IPS-18c (cell line): ENCODE data around the gene TIMM9.
"Not testable (repeated sequence)": the region's sequence is repeated elsewhere in the genome, so short reads cannot be mapped to it uniquely, and the experiment has no call there.

Experiments
- H3K4me3 ChIP-seq: 2 replicates; pipeline ENCODE4 v1.7.0; 2013; ENCODE audit warnings: low read depth, mild to moderate bottlenecking, low read length, moderate library complexity; ENCODE audit not compliant: insufficient read depth
- H3K9me3 ChIP-seq: one replicate; pipeline ENCODE4 v1.6.1; 2013; ENCODE audit warnings: mild to moderate bottlenecking, low read length, moderate library complexity; ENCODE audit not compliant: control insufficient read depth, insufficient read depth

TIMM9 gene, protein sequence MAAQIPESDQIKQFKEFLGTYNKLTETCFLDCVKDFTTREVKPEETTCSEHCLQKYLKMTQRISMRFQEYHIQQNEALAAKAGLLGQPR

DNA sequence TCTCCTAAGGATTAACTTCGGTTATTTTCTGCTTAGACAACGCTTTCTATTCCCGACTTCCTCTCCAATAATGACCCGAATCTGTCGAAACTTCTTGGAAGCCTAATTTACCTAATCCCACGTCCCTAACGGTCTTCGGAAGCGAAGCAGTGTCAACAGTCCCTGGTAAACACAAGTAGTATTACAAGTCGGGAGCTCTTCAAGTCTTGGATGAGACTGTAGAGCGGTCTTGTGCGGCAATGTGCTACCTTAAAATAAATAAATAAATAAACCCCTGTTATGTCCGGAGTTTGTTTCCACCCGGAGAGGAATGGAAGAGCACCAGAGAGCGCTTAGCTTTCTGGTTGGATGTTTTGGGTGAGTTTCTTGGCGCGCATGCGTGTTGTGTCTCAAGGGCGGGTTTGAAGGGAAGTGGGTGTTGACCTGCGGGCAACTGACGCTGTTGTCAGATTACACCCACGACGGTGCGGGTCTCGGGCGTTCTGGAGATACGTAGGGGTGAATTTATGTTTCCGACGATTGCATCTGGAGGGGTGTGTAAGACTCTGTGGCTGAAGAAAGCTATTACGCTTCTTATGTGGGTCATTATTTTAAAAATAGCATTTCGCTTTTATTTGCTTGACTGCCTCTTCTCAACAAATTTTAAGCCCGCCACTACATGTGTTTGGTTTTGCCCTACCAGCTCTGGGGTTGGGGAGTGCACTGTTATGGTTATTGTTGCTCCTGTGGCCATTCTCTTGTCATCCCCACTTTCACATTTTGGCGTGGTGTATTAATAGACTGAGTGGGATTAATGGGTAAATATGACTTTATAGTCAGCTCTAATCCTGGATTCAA lies at the start of gene TIMM9, which contains the start of gene KIAA0586:
TSS of gene TIMM9 (minus strand) at position 251 of the 837 bp plus-strand sequence. CDS start 15,586 bp downstream, outside the sequence.
TSS of gene KIAA0586 (plus strand) at position 439 of the 837 bp plus-strand sequence. CDS start 546 bp downstream, outside the sequence.
- H3K9me3 ChIP-seq = no peaks in the 10 kb centered on the region
- H3K4me3 ChIP-seq = peak within 1 kb of the TSS; percentile 46

DNA sequence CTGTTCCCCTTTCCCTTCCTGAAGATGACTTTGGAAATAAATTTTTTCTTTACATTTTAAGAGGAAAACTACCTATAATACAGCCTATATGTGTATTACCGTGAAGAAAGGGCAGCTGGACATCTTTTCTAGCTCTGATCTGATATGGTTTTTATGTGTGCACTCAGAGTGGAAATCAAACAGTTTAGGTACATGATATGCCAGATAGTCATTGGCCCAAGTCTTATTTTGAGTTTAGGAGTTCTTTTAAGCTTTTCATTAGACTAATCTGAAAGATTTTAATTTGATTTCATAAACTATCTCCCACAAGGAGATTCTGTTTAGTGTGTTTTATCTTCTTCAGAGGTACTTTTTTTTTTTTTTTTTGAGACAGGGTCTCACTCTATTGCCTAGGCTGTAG lies 49.0 kb upstream of the TIMM9 start:
- no peak overlapping the region for H3K4me3 ChIP-seq
- H3K9me3 ChIP-seq = no peaks in the 10 kb centered on the region

DNA sequence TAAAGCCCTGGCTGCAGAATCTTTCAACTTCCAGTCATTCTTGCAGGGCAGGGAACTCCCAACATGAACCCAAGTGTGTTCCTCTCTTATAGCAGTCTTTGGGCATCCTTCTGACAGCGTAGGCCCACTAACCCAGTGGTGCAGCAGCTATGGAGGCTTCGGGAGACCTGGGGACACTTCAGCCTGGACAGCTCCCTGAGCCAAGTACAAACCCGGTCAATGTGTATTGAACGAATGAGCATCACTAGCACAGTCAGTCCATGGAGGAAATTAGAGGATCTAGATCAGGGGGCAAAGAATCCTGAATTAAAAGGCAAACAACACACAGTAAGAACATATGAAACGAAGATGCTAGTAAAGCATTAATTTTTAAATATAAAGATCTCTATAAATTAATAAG lies 42.0 kb upstream of the TIMM9 start:
- no peak overlapping the region for H3K4me3 ChIP-seq
- H3K9me3 ChIP-seq = no peaks in the 10 kb centered on the region

DNA sequence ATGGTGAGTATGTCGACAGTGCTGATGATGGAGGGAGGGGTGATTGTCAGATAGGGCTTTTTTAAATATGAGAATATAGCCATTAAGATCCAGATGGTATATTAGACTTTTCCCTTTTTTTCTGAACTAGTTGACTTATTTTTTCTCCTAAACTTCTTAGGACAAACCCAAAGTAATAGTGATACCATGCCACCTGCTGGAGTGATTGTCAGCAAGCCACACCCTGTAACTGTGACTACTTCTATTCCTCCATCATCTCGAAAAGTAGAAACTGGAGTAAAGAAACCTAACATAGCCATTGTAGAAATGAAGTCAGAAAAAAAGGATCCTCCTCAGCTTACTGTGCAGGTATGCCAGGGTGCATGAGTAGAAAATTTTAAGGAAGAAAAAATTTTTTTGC lies 40.2 kb upstream of the TIMM9 start:
- H3K4me3 ChIP-seq = no peak overlapping the region
- H3K9me3 ChIP-seq = no peaks in the 10 kb centered on the region

DNA sequence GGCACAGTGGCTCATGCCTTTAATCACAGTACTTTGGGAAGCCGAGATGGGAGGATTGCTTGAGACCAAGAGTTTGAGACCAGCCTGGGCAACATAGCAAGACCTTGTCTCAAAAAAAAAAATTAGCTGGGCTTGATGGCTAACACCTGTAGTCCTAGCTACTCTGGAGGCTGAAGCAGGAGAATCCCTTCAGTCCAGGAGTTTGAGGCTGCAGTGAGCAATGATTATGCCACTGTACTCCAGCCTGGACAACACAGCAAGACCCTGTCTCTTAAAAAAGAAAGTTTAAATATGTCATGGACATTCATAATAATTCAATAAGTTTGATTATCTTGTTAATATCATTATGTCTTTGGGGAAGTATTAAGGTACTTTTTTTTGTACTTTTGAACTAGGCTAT lies 39.1 kb upstream of the TIMM9 start:
- H3K4me3 ChIP-seq = no peak overlapping the region
- H3K9me3 ChIP-seq = no peaks in the 10 kb centered on the region

DNA sequence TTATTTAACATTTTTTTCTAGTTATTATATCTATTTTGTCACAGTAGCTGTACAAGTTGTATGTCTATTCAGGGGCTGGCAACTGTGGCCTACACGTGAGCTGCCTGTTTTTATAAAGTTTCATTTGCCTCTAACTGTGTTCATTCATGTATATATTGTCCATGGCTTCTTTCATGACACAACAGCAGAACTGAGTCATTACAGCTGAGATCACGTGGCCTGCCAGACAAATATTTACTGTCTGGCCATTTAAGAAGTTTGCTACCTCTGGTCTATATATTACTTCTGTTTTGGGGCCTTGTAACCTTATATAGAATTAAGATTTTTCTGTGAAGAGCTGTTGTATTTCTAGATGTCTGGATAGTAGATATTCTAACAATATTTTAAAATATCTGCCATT lies 38.1 kb upstream of the TIMM9 start:
- no peak overlapping the region for H3K4me3 ChIP-seq
- H3K9me3 ChIP-seq = no peaks in the 10 kb centered on the region

DNA sequence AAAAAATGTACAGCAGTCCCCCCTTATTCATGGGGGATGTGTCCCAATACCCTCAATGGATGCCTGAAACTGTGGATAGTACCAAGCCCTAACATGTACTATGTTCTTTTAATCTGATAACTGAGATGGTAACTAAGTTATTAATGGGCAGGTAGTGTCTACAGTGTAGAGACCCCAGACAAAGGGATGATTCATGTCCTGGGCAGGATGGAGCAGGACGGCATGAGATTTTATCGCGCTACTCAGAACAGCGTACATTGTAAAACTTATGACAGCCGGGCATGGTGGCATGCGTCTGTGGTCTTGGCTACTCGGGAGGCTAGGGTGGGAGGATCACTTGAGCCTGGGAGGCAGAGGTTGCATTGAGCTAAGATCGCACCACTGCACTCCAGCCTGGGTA lies 37.3 kb upstream of the TIMM9 start:
- H3K9me3 ChIP-seq = no peaks in the 10 kb centered on the region
- H3K4me3 ChIP-seq = no peak overlapping the region

DNA sequence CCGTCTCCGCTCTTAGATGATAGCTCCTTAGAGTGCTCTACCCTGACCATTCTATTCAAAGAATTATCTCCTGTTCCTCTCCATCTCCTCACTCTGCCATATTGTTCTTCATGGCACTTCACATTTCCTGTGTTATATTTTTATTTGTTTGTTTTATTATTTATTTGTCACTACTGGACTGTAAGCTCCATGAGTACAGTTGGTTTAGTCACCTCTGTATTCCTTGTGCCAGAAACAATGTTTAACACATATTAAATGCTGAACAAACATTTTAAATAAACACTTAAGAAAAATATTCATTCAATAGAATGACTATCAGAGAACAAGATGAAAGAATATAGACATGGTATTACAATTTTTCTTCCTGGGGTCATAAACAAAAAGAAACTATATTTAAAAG lies 35.8 kb upstream of the TIMM9 start:
- no peaks in the 10 kb centered on the region for H3K9me3 ChIP-seq
- H3K4me3 ChIP-seq = no peak overlapping the region

DNA sequence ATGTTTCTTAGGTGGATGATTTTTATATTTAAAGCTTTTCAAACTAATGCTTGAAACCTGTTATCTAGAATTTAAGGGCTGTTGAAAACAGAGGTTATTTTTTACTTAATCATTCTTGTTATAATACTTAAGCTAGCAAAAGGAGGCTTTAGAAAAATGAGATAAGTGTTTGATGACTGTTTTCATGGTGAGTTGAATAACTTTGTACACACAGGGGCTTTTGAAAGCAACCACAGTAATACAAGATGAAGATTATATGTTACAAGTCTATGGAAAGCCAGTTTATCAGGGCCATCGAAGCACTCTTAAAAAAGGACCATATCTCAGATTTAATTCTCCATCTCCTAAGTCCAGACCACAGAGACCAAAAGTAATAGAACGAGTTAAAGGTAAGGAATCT lies 33.4 kb upstream of the TIMM9 start:
- no peak overlapping the region for H3K4me3 ChIP-seq

DNA sequence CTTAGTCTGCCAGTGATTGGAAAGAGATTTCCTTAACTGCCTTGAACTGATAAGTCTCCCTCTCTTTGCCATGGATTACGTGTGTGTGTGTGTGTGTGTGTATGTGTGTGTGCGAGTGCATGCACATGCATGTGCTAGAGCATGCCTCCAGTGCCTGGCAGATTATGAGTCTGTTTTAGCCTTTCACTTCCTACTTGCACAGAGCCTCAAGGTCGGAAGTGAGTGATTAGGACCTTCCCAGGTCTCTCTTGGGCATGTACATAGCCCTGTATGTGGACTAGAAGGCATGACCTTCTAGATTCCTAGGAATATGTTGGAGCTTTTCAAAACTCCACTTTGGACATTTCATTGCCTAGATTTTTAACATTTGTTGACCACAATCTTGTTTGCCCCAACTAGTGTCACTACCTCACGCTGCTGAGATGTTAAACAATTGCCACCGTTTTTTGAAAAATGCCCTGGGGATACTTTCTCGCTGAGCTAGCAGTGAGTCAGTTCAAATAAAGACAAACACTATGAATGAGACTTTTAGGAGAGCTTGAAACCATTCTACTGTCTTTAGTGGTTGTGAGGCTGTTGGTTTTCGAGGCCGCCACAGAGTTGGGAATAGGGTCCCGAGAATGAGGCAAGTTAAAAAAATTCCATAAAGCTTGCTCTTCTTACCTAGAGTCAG lies 28.4 kb upstream of the TIMM9 start:
- Histone ChIP-seq H3K9me3 (peaks cover 2% of the 10 kb centered on the region), H3K4me3 (no peak overlapping the region)

More for the DNA sequence above, 33.4 kb upstream of the TIMM9 start:
- no peaks in the 10 kb centered on the region for H3K9me3 ChIP-seq

DNA sequence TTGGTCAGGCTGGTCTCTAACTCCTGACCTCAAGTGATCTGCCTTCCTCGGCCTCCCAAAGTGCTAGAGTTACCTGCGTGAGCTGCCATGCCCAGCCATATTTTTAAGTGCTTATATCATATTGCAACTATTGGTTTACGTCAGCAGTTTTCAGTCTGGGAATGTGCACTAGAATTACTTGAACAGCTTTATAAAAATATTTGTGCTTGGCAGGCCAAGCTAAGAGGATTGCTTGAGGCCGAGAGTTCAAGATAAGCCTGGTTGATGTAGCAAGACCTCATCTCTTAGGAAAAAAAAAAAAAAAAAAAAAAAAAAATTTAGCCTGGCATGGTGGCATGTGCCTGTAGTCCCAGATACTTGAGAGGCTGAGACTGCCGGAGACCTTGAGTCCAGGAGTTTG lies 17.3 kb upstream of the TIMM9 start:
- no peaks in the 10 kb centered on the region for H3K9me3 ChIP-seq
- no peak overlapping the region for H3K4me3 ChIP-seq

DNA sequence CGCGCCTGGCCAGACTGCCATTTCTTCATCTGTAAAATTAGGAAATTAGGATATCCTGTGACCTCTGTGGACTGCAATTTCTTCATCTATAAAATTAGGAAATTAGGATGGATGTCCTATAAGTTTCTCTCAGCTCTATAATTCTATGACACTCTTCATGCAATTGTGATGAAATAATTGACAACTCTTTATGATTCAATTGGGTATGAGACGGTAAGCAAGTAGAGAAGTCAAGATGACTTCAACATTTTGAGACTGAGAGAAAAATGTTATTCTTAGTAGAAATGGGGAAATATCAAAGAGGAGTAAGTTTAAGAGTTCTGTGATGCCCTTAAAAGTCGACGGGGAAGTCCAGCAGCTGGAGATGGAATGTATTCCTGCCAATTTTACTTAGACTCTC lies 12.1 kb upstream of the TIMM9 start:
- Histone ChIP-seq H3K4me3 (no peak overlapping the region), H3K9me3 (no peaks in the 10 kb centered on the region)

DNA sequence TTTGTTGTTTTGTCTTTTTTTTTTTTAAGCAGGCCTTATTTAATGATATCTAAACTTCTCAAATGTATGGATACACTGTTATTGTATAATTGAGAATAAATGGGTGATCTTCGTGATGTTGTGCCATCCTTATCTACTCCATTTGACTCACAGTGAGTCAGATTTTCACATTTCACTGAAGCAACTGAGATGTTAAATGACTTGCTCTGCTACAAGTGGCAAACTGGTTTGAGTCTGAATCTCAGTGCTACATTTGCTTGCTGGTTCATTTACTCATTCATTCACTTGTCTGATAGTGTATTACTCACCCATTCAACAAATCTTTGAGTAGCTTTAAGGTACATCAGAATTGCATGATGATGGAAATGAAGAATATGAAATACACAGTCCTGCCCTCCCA lies 2.8 kb upstream of the TIMM9 start:
- Histone ChIP-seq H3K9me3 (no peaks in the 10 kb centered on the region), H3K4me3 (no peak overlapping the region)

DNA sequence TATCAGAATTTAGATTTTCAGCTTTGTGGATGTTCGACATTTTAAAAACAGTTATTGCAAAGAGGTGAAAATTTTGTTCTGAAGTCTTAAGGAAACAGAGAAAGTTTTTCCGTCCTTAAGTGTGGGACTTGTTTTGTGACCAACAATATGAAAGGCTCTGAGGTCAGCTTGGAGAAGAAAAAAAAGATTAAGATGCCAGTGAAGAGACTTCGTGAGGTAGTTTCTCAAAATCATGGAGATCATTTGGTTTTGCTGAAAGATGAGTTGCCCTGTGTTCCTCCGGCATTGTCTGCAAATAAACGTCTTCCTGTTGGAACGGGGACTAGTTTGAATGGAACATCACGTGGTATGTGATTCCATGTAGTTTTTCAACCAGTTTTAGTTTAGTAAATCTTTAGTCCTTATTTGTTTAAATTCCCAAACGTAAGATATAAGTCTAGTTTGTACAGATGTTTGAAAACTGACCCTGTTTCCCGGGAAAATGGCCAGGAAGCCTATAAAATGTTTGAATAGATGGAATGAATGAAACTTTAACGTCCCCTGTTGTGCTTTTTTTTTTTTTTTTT lies 870 bp upstream of the TIMM9 start:
- no peaks in the 10 kb centered on the region for H3K9me3 ChIP-seq
- H3K4me3 ChIP-seq = peak overlapping the region; percentile 46

DNA sequence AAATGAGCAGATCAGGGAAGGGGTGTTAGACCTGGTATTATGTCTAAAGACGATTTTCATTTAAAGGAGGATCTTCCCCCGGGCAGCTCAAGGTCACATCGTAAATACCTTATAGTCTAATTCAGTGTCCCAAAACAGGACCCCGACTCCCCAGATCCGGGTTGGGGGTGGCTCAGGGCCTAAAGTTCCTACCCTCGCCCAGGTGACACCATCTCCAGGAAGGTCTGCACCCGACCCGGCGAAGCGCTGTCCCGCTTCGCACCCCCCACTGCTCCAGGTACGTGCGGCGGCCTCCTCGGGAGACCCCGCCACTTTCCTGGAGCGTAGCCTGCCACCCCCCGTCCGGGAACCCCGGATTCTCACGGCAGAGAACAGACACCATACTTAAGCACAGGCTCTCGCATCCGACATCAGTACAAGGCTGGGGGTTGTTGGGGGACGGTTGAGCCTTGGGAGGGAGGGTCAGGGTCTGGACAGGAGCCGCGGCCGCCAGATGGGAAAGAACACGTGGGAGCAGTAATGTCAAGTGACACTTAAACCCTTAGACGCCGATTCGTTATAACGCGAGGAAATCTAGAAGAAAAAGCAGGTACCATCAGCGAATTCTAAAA lies 556 bp downstream of the TIMM9 start:
- Histone ChIP-seq H3K9me3 (no peaks in the 10 kb centered on the region), H3K4me3 (peak overlapping the region; percentile 46)

DNA sequence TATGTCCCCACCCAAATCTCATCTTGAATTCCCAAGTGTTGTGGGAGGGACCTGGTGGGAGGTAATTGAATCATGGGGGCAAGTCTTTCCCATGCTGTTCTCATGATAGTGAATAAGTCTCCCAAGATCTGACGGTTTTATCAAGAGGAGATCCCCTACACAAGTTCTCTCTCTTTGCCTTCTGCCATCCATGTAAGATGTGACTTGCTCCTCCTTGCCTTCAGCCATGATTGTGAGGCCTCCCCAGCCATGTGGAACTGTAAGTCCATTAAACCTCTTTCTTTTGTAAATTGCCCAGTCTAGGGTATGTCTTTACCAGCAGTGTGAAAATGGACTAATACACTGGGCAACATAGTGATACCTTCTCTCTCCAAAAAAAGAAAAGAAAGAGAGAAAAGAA lies 10.4 kb downstream of the TIMM9 start:
- not testable (repeated sequence) for H3K9me3 ChIP-seq

DNA sequence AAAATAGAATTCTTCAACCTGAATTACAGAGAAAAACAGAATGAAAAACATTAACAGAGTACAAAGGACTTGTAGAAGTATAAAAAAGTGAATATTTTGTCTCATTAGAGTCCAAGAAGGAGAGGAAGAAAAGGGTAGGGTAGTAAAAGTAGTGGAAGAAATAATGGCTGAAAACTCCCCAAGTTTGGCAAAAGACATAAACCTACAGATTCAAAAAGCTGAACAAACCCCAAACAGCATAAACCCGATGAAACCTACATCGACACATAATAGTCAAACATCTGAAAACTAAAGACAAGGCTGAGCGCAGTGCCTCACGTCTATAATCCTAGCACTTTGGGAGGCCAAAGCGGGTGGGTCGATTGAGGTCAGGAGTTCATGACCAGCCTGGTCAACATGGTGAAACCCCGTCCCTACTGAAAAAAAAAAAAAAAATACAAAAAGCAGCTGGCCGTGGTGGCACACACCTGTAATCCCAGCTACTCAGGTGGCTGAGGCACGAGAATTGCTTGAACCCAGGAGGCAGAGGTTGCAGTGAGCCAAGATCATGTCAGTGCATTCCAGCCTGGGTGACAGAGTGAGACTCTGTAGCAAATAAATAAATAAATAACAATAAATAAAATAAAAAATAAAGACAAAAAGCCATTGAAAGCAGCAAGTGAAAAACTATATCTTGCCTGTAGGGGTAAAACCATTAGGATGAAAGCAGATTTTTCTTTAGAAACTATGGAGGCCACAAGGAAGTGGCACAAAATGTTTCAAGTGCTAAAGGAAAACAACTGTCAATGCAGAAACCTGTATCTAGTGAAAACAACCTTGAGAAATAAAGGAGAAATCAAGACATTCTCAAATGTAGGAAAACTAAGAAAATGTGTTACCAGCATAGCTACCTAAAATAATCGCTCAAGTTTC lies 11.4 kb downstream of the TIMM9 start:
- Histone ChIP-seq H3K4me3 (no peak overlapping the region), H3K9me3 (peaks cover 2% of the 10 kb centered on the region)

More for the DNA sequence above, 10.4 kb downstream of the TIMM9 start:
- not testable (repeated sequence) for H3K4me3 ChIP-seq
